Activated T-cell treated with anti-CD3 and anti-CD28 coated beads for 4 hours (primary cell): ENCODE results near the gene SPTB.

Experiments used
- DNase-seq: peaks from one replicate; pipeline ENCODE4 v3.0.0-alpha.2; 2020

Gene SPTB

DNA sequence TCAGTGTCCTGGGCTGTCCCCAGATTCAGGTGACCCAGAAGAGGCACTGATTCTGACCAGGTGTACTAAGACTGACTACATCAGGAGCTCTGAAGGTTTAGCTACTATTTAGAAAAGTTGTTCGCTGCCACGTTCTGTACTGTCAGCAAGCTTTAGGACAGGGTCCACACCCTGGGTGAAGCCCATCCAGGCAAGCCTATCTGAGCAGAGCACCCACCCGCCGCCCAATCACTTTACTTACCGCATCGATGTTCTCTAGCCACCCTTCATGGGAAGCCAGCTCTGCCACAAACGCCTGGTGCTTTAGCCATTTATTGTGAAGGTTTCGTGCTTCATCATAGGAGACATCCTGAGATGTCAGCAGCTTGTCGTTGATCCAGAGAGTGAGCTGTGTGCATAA, 95.7 kb downstream of the SPTB start:
- no peak for DNase-seq

DNA sequence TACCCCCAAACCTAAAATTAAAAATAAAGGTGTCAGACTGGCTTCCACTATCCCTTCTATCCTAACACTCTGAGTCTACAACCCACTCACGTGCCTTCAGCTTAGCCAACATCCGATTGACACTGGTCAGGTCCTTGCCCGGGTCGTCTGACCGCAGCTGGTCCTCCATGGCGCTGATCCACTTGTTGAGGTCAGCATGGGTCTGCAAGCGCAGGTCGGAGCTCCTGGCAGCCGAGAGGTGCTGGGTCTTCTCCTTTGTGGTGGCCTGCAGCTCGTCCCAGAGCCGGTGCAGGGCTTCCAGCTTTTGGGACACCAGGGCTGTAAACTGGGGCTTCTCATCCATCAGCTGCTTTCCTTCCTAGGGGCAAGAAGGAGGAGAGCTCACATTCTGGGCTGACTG, 97.5 kb downstream of the SPTB start:
- no peak for DNase-seq

GRCh38 chr14:64779472-64779871, 100.2 kb downstream of the SPTB start:
- no peak for DNase-seq

DNA sequence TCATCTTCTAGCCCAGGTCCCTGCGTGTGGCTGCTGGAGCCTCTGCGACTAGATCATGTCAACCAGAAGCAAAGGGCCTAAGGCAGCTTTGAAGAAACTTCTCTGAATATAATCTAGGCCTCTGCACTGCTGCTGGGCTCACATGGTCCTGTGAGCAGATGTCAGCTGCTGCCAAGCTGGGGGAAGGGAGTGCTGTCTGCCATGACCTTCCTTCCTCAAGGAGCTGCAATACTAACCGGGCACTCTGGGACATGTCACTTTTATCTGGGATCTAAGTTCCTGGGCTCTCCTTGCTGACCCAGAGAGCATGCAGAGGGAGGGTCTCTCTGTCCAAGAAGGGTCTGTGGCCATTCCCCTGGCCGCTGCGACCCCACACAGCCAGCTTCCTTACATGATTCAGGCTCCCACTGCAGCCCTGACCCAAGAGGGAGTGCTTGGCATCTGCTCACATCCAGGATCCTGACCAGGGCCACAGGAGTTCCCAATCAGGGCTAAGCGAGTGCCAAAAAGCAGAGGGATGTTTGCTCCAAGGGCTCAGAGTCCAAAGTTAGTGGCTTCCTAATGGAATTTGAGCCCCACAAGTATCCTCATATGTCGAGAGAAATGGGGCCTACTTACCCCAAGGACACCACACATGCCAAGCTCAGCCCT, 101.5 kb downstream of the SPTB start:
- DNase-seq, result no peak

DNA sequence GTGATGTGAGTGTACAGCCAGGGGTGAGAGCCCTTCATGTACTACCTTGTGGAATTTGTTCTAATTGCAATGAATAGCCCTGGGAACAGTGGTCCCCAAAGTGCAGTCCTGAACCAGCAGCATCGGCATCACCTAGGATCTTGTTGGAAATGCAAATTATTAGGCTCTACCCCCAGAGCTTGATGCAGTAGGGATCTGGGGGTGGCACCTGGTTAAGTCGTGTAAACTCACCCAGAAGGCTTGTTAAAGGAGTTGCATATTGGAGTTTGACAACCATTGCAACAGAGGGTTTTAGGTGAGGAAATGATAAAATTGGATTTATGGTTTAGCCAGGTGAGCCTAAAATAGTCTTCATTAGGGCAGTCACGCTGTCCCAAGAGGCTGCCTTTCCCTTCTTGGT, 102.2 kb downstream of the SPTB start:
- DNase-seq, result no peak

- no peak for DNase-seq
Measured at GRCh38 chr14:64775081-64775777, 104.5 kb downstream of the SPTB start.

DNA sequence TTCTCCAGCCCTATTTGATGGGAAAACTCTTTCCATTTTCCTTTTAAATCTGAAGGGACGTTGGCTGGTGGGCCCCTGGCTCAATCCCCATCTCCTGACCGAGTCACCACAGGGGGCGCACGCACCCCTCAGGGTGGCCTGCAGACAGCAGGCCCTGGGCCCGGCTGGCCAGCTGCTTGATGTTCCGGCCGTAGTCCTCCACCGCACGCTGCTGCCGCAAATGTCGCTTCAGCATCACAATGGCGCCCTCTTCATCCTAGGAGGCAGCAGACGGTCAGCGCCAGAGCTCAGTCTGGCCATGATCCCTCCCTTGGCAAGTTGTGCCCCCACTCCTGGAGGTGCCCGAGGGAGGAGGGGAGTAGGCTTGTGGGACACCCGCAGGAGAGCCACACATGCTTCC, 105.4 kb downstream of the SPTB start:
- no peak for DNase-seq

- no peak for DNase-seq
Measured at GRCh38 chr14:64773577-64773976, 106.1 kb downstream of the SPTB start.

- no peak for DNase-seq
Measured at GRCh38 chr14:64773046-64773445, 106.7 kb downstream of the SPTB start.

GRCh38 chr14:64772397-64772950, 107.2 kb downstream of the SPTB start:
- DNase-seq, result no peak

GRCh38 chr14:64771161-64771560, 108.5 kb downstream of the SPTB start:
- DNase-seq, result no peak

DNA sequence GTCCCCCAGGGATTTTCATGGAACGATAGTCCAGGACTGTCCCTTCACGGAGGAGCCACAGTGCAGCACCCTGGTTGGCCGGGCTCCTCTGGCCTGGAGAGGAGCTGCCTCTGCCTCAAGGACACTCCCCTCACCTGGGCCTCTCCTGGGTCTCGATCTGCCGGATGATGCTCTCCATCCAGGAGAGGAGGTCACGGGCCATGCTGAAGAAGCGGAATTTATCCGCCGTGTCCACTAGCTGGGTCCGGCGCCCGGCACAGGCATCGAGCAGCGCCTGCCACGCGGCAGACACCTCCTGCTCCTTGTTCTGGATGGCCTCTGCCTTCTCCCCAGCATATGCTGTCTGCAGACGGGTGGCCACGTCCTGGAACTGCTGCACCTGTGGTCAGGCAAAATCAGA, 109.0 kb downstream of the SPTB start:
- DNase-seq, result no peak

DNA sequence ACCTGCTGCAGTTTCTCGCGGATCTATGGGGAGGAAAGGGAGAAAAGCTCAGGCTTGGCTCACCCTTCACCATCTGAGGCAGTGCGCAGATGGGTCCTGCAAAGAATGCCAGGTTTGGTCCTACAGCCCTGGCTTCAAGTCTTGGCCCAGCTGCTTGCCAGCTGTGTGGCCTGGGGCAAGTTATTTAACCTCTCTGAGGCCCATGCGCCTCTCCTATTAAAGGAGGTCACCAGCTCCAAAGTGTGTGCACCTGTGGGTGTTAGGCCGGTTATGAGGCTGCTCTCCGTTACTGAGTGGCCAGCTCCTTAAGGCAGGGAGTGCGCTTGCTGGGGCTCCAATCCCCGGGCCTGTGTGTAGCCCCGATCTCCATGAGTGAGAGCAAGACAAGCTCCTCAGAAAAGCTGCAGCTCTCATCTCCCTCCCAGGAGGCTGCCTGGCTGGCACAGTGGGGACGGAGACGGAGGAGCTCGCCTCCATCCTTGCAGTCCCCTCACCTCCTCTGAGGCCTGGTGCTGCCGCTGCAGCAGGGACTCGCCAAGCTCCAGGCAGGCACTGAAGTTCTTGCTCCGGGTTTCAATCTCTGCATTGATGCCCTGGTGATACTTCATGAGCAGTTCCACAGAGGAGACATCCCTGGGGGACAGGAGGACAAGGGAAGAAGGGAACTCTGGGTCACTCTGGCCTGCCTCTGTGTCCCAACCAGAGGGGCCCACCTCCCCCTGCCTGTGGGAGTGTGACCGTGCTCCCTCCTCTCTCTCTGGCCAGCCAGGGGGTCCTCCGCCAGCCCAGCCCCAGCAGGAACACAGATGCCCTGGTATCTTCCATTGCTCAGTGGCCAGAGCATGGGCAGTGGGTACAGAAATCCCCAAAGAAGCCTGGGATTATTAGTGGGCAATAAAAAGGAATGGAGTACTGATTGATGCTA, 110.3 kb downstream of the SPTB start:
- no peak for DNase-seq

DNA sequence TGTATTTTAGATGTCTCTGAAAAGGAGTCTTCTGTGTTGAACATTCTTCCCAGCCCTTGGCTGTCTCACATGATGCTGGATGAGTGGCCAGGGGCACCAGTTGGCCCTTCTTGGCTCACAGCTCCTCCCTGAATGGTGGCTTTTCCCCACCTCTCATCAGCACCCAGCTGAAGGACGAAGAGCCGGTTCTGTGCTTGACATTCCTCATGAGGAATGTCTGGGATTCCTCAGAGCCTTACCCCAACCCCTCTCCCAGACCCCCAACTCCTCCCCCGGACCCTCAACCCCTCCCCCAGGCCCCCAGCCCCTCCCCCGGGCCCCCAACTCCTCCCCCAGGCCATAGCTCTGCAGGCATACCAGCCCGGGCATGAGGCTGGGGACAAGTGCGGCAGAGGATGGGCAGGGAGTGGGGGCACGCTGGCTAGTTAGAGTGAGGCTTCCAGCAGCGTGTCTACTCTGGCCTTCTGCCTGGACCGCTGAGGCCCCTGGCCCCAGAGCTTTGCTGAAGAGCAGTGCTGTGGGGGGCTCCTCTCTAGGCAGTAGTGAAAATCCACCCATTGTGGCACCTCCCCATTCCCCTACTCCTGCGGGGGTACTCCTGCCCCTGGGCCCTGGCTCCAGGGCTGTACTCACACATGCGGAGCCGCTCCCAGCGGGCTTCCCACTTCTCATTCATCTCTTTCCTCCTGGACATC, 111.2 kb downstream of the SPTB start:
- DNase-seq, result no peak

DNA sequence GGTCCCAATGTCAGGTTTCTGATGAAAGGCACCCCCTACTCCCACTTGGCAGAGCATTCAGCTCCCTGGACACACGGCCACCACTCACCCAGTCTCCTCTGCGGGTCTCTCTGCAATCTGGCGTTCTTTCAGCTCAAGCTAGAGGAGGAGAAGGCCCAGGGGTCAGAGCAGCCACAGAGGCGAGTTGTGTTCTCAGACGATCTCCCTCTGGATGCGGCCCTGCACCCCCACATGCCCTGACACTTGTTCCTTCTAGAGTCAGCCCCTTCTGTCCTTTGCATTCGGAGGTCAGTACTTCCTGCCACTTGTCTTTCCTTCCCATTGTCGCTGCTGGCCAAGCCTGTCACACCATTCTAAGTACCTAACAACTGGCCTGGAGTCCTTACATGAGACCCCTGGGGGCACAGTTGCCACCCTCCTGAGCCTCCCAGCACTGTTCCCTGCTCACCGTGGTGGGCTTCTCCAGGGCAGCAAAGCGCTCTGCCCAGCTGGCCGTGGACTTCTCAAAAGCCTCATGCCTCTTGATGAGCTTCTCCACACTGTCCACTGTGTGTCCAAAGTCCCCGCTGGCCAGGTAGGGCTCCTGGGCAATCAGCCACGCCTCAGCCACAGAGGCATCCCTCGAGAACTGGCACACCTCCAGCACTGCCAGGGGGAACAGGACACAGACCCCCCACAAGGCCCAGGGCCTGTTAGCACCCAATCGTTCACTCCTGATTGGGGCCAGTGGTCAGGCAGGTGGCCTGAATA, 112.3 kb downstream of the SPTB start:
- no peak for DNase-seq

DNA sequence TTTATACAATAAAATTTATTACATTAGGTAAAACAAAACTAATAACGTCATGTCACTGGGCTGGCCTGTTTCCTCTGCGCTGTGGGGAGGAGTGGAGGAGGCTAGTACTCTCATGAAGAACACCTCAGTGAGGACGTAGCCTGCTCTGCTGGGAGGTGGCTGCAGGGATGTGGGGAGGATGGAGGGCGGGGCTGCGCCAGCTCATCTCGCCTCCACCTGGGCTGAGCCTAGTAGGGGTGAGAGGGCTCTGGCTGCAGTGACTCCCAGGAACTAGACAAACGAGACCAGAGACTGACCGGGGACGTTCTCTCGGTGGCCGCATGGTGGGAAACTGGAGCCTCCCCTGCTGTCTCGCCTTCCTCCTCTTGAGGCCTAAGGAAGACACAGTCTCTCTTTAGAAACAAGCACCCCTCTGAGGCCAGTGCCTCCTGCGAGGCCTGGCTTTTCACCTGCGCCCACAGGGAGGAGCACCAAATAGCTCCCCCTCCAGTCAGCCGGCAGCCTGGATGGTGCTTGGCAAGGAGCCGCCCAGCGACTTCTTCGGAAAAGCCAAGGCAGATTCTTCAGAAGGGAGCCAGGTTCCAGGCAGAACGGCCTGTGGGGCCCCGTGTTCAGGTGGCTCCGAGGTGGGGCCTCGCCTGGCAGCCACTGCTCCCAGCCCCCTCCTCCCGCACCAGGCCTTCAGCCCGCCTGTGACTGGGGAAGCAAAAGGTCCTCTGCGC, 113.1 kb downstream of the SPTB start:
- no peak for DNase-seq

- DNase-seq, result no peak
Measured at GRCh38 chr14:64765740-64766302, 113.9 kb downstream of the SPTB start.

DNA sequence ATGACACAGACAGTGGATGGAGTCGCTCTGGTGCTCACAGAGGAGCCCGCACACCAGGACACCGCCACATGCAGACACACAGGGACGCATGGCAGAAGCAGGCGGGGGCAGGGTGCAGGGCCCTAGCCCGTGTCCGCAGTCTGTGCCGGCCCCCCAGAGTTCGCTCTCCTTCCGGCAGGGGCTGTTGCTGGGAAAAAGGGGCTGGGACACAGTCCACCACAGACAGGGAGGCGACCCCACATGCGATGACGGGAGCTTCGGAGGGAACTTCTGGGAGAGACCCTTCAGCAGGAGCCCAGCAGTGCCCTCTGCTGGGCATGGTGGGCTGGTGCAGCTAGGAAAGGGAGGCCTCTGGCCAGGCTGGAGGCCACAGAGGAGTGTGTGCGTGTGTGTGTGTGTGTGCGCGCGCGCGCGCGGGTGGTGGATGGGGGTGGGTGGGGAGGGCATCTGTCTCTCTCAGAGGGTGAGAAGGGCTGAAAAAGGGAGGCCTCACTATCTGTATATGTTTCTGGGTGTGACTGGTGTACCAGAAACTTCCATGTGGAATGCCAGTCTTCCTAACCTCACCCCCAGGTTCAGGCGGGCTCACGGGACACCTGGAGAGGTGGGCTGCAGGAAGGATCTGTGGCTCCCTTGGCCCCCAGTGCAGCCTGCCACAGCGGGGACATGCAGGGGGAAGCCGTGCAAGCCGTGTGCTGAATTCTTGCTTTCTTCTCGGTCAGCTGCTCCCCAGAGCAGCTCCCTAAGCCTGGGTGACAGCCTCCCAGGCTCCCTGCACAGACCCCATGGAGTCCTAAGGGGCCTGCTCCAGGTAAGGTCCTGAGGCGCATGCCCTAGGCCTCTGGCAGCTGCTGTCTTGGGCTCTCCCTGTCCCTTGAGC, 114.8 kb downstream of the SPTB start:
- peak; percentile 34 for DNase-seq

- no peak for DNase-seq
Measured at GRCh38 chr14:64763801-64764621, 115.7 kb downstream of the SPTB start.
